NCI-H510A treated with DMSO at 0.1 percent for 48 hours (cell line): ENCODE data around the gene CAMK2B.

ENCODE experiments used
- DNase-seq: peaks from one replicate; lab custom pipeline; 2025; lab: John Stamatoyannopoulos, UW

Gene CAMK2B

DNA sequence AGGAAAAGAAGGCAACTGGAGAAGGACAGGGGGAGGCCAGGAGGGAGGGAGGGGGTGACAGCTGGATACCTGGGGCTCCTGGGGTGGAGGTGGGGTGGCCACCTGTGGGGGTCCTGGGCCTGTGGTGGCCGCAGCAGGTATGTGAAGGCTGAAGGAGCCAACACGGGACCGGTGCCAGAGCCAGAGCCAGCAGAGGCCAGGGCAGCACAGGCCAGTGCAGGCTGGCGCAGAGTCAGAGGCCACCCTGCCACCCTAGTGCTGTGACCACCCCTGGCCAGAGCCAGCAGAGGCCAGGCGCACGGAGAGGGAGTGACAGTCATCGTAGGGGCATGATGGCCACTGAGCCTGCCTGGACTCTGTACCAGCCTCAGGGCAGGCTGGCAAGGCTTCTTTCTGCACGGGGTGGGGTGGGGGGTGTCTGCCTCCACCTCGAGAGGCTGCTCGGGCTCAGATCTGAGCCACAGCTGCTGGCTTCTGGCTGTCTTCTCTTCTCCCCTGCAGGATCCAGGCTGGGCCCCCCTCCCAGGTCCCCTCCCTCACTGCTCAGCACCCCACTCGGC is 95.8 kb downstream of the CAMK2B start:
- DNase-seq, result no peak

- no peak for DNase-seq
Observed at GRCh38 chr7:44228571-44229350, 96.6 kb downstream of the CAMK2B start.

GRCh38 chr7:44227911-44228310 is 97.5 kb downstream of the CAMK2B start:
- no peak for DNase-seq

DNA sequence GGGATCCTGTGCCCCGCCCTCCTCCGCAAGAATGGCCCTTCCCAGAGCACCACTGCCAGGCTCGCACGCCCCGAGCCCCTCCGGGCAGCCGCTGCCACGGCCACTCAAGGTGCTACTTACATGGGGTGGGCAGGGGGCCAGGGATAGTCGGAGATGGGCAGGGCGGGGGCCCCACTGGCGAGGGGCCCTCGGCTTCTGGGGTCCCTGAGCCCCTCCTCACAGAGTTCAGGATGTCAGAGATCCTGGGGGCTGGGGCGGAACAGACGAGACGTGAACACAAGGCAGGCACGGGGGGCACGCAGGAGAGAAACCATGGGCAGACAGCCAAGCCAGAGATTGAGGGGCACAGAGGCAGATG is 99.0 kb downstream of the CAMK2B start:
- DNase-seq, result no peak

GRCh38 chr7:44225566-44226395 is 99.6 kb downstream of the CAMK2B start:
- DNase-seq, result peak; percentile 36

- no peak for DNase-seq
Observed at GRCh38 chr7:44224974-44225565, 100.3 kb downstream of the CAMK2B start.

GRCh38 chr7:44224080-44224973 is 101.1 kb downstream of the CAMK2B start:
- peak; percentile 50 for DNase-seq

DNA sequence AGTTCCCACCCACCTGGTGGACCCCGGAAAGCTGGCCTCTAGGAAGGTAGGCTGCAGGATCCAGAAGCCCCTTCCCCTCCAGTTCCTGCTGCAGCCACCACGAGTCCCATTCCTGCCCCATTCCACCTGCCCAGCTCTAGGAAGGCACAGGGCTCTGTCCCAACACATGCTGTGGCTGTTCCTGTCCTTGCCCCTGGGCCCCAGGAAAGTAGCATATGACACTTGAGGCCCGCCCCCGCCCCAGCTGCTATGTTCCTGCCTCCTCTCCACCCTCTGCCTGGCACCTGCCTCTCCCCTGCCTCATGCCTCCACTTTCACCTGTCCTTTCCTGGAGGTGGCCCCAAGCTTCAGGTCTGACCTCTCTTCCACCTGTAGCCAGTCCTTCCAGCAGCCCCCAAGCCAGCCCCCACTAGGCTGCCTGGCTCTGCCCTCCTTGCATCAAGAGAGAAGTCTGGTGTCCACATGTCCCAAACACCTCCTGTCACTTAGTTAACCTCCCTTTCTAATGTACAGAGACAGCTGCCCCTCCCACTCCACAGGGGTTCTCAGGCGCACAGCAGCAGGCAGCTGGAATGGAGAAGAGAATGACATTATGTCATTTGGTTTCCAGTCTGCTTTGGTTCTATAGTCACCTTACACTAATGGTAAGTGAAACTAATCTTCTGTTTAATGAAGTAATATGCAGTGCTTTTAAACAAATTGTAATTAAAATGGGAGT is 101.9 kb downstream of the CAMK2B start:
- DNase-seq, result peak; percentile 87

- no peak for DNase-seq
Observed at GRCh38 chr7:44222776-44223261, 102.6 kb downstream of the CAMK2B start.

DNA sequence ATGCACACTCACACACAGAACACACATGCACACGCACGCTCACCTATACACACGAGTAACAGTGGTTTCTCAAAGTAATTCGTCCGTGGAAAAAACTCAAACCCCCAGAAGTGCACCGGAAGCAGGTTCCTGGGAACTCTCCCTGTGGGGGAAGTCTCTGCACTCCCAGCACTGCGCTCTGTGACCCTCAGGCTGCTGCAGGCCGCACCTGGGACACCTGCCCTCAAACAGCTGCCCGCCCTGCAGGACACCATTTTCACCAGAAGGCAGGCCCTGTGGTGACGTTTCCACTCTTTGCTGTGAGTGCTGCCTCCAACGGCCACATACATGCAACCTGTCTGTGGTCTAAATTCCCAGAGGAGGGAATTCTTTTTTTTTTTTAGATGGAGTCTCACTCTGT is 103.3 kb downstream of the CAMK2B start:
- DNase-seq, result no peak

DNA sequence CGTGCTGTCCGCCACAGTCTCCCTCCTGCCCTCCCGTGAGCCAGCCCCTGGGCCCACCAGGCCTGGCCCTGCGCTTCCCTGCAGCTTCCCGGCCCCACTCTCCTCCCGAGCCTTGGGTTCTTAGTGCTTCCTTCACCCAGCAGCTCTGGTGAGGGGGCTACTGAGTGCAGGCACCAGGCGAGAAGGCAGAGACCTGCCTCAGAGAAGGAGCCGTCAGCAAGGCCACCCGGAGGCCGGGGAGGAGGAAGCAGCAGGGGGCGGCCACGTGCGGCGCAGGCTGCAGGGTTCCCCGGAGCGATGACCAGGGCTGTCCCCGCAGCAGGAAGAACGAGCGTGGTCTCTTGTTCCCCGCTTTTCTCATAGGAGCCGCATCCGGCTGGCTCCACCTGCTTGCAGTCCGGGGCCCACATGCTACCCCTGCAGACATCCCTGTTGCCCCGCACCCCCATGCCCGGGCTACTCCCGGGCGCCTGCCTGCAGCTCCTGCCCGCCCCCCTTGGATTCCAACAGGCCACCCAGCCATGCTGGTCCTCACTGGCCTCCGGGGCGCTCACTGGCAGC is 104.1 kb downstream of the CAMK2B start:
- DNase-seq, result no peak

- no peak for DNase-seq
Observed at GRCh38 chr7:44220358-44221112, 104.9 kb downstream of the CAMK2B start.

DNA sequence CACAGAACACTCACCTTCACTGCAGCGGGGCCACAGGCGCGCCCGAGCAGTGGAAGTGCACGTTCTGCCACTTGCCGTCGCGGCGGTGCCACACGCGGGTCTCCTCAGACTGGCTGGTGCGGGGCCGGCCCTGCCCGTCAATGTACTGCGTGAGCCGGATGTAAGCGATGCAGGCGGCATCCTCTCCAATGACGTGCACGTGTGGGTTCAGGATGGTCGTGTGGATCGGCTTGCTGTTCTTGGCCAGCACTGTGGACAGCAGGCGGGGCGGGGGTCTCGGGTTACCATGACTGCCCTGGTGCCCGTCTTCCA is 105.4 kb downstream of the CAMK2B start:
- no peak for DNase-seq

DNA sequence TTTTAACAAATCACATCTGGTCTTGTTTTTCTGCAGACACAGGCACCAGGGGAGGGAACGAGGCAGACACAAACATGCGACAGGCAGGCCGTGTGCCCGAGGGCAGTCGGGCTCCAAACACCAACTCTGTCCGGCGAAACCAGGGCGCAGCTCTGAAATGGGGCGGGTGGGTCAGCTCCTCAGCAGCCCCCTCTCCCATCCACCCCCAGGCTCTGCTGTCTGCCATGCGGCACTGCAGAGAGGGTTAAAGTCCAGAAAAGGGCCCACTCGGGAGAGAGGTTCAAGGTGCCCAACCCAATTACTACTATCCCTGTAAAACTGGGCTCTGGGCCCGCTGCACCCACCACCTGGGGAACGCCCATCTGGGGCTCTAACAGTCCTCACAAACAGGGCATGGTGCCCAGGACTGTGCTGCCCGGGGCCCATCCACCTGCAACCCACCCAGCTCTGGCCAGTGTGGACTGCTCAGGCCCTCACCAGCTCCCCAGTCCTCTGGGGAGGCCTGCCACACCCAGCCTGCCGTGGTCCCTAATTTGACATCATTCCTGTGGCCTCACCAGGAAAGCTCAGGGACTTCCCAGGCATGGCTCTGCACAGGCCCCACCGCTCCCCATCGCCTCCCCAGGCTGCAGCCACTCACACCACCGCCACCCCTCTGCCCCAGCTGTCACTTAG is 105.9 kb downstream of the CAMK2B start:
- no peak for DNase-seq

- peak; percentile 12 for DNase-seq
Observed at GRCh38 chr7:44218418-44219201, 106.8 kb downstream of the CAMK2B start.

GRCh38 chr7:44217852-44218402 is 107.5 kb downstream of the CAMK2B start:
- no peak for DNase-seq

- no peak for DNase-seq
Observed at GRCh38 chr7:44217223-44217714, 108.1 kb downstream of the CAMK2B start.
